ENCODE results near the gene GPR142. TPM values are rescaled to one million over a fixed set of nuclear protein-coding genes. Genes with fewer than 3 reads are reported as not detected.

The GPR142 gene
- total and polyA plus RNA-seq, 2 donors (not counting 3 experiments of a cell fraction or from before 2014, with no cell fraction given) = not detected

DNA sequence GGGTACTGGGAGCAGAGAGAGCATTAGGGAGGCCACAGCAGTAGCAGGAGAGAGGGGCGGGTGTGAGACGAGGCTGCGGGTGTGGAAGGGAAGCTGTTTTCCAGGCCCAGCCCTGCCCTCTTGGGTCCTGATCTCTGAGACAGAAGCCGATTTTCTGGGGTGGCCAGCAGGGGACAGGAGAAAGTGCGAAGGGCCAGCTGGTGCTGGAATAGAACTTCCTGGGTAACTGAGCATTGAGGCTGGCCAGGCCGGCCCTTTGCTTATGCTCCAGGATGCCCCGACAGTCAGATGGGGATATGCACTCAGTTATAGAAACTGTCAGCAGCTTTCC lies 6.4 kb upstream of the GPR142 start:
- FAIRE-seq = no peak
- no peak overlapping the region for H3K9ac ChIP-seq (replicated peaks; ENCODE audit: extremely low read depth, insufficient read depth, low read length)
- dilution Hi-C loops (cut with MboI; ENCODE audit: extremely low pct_ligation_motif_present, low sequenced_read_pairs) = no loop called here
- H3K27ac ChIP-seq (ENCODE audit: insufficient read depth, low read depth, low read length) = no peak overlapping the region
- no peaks in the 10 kb centered on the region for H3K79me2 ChIP-seq (ENCODE audit: control insufficient read depth, insufficient read depth, low read length)
- no peaks in the 10 kb centered on the region for H3K4me1 ChIP-seq (ENCODE audit: control insufficient read depth, extremely low read depth, insufficient read depth, low read length)
- H2AFZ ChIP-seq (ENCODE audit: low read depth, low read length) = no peak overlapping the region
- CTCF ChIA-PET = interaction anchor here (0.6 to 3.6 kb wide), 13 partner anchors 8 to 152 kb away, joined by 3 to 29 read pairs (median 4); no protein-coding TSS in a partner anchor
- intact Hi-C loops (cut with micrococcal nuclease) = loop anchor here (1.0 kb wide), 1 partner anchor 60 kb away; no protein-coding TSS in a partner anchor
- TF ChIP-seq, protein P1, sequence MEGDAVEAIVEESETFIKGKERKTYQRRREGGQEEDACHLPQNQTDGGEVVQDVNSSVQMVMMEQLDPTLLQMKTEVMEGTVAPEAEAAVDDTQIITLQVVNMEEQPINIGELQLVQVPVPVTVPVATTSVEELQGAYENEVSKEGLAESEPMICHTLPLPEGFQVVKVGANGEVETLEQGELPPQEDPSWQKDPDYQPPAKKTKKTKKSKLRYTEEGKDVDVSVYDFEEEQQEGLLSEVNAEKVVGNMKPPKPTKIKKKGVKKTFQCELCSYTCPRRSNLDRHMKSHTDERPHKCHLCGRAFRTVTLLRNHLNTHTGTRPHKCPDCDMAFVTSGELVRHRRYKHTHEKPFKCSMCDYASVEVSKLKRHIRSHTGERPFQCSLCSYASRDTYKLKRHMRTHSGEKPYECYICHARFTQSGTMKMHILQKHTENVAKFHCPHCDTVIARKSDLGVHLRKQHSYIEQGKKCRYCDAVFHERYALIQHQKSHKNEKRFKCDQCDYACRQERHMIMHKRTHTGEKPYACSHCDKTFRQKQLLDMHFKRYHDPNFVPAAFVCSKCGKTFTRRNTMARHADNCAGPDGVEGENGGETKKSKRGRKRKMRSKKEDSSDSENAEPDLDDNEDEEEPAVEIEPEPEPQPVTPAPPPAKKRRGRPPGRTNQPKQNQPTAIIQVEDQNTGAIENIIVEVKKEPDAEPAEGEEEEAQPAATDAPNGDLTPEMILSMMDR (IDR thresholded peaks at IDR 0.05; ENCODE audit: extremely low read depth in 1 of 2, insufficient read depth in 1 of 2, low read depth in 1 of 2, low read length in 2 of 2) = no peak
- TF ChIP-seq FOS (IDR thresholded peaks at IDR 0.05; ENCODE audit: borderline replicate concordance, insufficient read depth, low read length) (no peak), GATA2 (IDR thresholded peaks at IDR 0.05; ENCODE audit: insufficient read depth, insufficient read length, low read depth, low read length) (no peak), MYC (IDR thresholded peaks at IDR 0.05; ENCODE audit: low read depth, low read length) (no peak), POLR2A (IDR thresholded peaks at IDR 0.05; ENCODE audit: low read depth, low read length) (no peak), EZH2 (IDR thresholded peaks at IDR 0.05; ENCODE audit: borderline replicate concordance, low read depth, low read length, severe bottlenecking) (no peak), JUN (IDR thresholded peaks at IDR 0.05; ENCODE audit: borderline replicate concordance, insufficient read depth, insufficient read length, low read depth) (no peak), POLR2AphosphoS5 (IDR thresholded peaks at IDR 0.05; ENCODE audit: insufficient read depth, low read depth, low read length) (no peak)
- TF ChIP-seq, protein P2, sequence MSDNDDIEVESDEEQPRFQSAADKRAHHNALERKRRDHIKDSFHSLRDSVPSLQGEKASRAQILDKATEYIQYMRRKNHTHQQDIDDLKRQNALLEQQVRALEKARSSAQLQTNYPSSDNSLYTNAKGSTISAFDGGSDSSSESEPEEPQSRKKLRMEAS (IDR thresholded peaks at IDR 0.05; ENCODE audit: insufficient read depth, insufficient read length) = no peak
- H3K4me3 ChIP-seq (replicated peaks in 1 of 3; ENCODE audit: insufficient read depth in 1 of 3, low read depth in 1 of 3, low read length in 3 of 3) = no peak overlapping the region
- H3K4me2 ChIP-seq (ENCODE audit: insufficient read depth, low read length) = no peak overlapping the region
- POLR2A ChIA-PET = no interaction called here
- H3K36me3 ChIP-seq (ENCODE audit: control insufficient read depth in 2 of 2, extremely low read depth in 1 of 2, insufficient read depth in 2 of 2, low read length in 2 of 2) = no peaks in the 10 kb centered on the region
- H3K9me1 ChIP-seq (replicated peaks; ENCODE audit: control insufficient read depth, extremely low read depth, insufficient read depth, low read length) = no peaks in the 10 kb centered on the region
- no peaks in the 10 kb centered on the region for H4K20me1 ChIP-seq (replicated peaks; ENCODE audit: control insufficient read depth, extremely low read depth, insufficient read depth, low read length)
- no peak for DNase-seq (ENCODE audit: low read depth, low spot score)
- no peaks in the 10 kb centered on the region for H3K9me3 ChIP-seq (replicated peaks; ENCODE audit: control insufficient read depth, insufficient read depth, low read length)
- peaks cover 10 to 18% of the 10 kb centered on the region in 2 experiments for H3K27me3 ChIP-seq (ENCODE audit: control insufficient read depth in 2 of 2, insufficient read depth in 2 of 2, low read length in 2 of 2)
- no TSS peak for BruUV-seq (replicated peaks)
